HEK293 (cell line): ENCODE results near the gene SNUPN.

Source experiments
- BCL11B ChIP-seq: fragments of 450-650 bp; formaldehyde crosslinking; IDR thresholded peaks from 2 replicates; pipeline ENCODE4 v1.5.1; 2016; ENCODE audit warnings: low read depth, missing biosample characterization, missing genetic modification characterization
- GLIS1 ChIP-seq: fragments of 450-650 bp; formaldehyde crosslinking; IDR thresholded peaks from 2 replicates; pipeline ENCODE4 v1.5.1; 2016; ENCODE audit warnings: missing biosample characterization, missing genetic modification characterization
- SP7 ChIP-seq: fragments of 450-650 bp; formaldehyde crosslinking; IDR thresholded peaks from 2 replicates; pipeline ENCODE4 v1.5.1; 2016; ENCODE audit warnings: missing biosample characterization, missing genetic modification characterization
- YY2 ChIP-seq: fragments of 450-650 bp; formaldehyde crosslinking; IDR thresholded peaks from 2 replicates; pipeline ENCODE4 v1.5.1; 2016; ENCODE audit warnings: missing biosample characterization, missing genetic modification characterization
- ZBTB8A ChIP-seq: fragments of 450-650 bp; formaldehyde crosslinking; IDR thresholded peaks from 2 replicates; pipeline ENCODE4 v1.5.1; 2016; ENCODE audit warnings: missing biosample characterization, missing genetic modification characterization
- ZEB2 ChIP-seq: fragments of 450-650 bp; formaldehyde crosslinking; IDR thresholded peaks from 2 replicates; pipeline ENCODE4 v1.5.1; 2016; ENCODE audit warnings: missing biosample characterization, missing genetic modification characterization
- ZIC2 ChIP-seq: fragments of 450-650 bp; formaldehyde crosslinking; IDR thresholded peaks from 2 replicates; pipeline ENCODE4 v1.5.1; 2016; ENCODE audit warnings: missing biosample characterization, missing genetic modification characterization
- ZNF174 ChIP-seq: fragments of 450-650 bp; formaldehyde crosslinking; IDR thresholded peaks from 2 replicates; pipeline ENCODE4 v1.5.0; 2017; ENCODE audit warnings: missing biosample characterization, mild to moderate bottlenecking, missing genetic modification characterization
- ZNF426 ChIP-seq: fragments of 450-650 bp; formaldehyde crosslinking; IDR thresholded peaks from 2 replicates; pipeline ENCODE4 v1.5.1; 2017; ENCODE audit warnings: missing biosample characterization, missing genetic modification characterization, mild to moderate bottlenecking, inconsistent platforms, moderate library complexity
- ZNF514 ChIP-seq: fragments of 450-650 bp; formaldehyde crosslinking; IDR thresholded peaks from 2 replicates; pipeline ENCODE4 v1.5.1; 2016; ENCODE audit warnings: missing biosample characterization, missing genetic modification characterization
- ZNF548 ChIP-seq: fragments of 450-650 bp; formaldehyde crosslinking; IDR thresholded peaks from 2 replicates; pipeline ENCODE4 v1.5.1; 2016; ENCODE audit warnings: missing biosample characterization, missing genetic modification characterization
- ZNF654 ChIP-seq: fragments of 450-650 bp; formaldehyde crosslinking; IDR thresholded peaks from 2 replicates; pipeline ENCODE4 v1.5.1; 2016; ENCODE audit warnings: low read depth, missing biosample characterization, missing genetic modification characterization
- ZNF660 ChIP-seq: fragments of 450-650 bp; IDR thresholded peaks from 2 replicates; pipeline ENCODE4 v1.5.1; 2018; ENCODE audit warnings: missing biosample characterization, mild to moderate bottlenecking, missing genetic modification characterization
- ZXDB ChIP-seq: fragments of 450-650 bp; formaldehyde crosslinking; IDR thresholded peaks from 2 replicates; pipeline ENCODE4 v1.5.1; 2016; ENCODE audit warnings: missing biosample characterization, missing genetic modification characterization
- TF ChIP-seq, protein P1 (sequence below): fragments of 450-650 bp; formaldehyde crosslinking; IDR thresholded peaks from 2 replicates; pipeline ENCODE4 v1.5.1; 2016; ENCODE audit warnings: missing biosample characterization, missing genetic modification characterization
- TF ChIP-seq, protein P2 (sequence below): fragments of 450-650 bp; formaldehyde crosslinking; IDR thresholded peaks from 2 replicates; pipeline ENCODE4 v1.5.1; 2016; ENCODE audit warnings: missing biosample characterization, missing genetic modification characterization, borderline replicate concordance
- TF ChIP-seq, protein P3 (sequence below): fragments of 450-650 bp; formaldehyde crosslinking; IDR thresholded peaks from 2 replicates; pipeline ENCODE4 v1.5.1; 2016; ENCODE audit warnings: missing biosample characterization, missing genetic modification characterization
- TF ChIP-seq, protein P4 (sequence below): fragments of 450-650 bp; formaldehyde crosslinking; IDR thresholded peaks from 2 replicates; pipeline ENCODE4 v1.5.1; 2016; ENCODE audit warnings: missing biosample characterization, missing genetic modification characterization
- TF ChIP-seq, protein P5 (sequence below): IDR thresholded peaks from 2 replicates; pipeline ENCODE4 v1.6.1; 2011; ENCODE audit warnings: mild to moderate bottlenecking, low read depth, low read length, borderline replicate concordance
- TF ChIP-seq, protein P6 (sequence below): fragments of 450-650 bp; formaldehyde crosslinking; IDR thresholded peaks from 2 replicates; pipeline ENCODE4 v1.5.1; 2016; ENCODE audit warnings: missing biosample characterization, missing genetic modification characterization
- TF ChIP-seq, protein P7 (sequence below): fragments of 450-650 bp; formaldehyde crosslinking; IDR thresholded peaks from 2 replicates; pipeline ENCODE4 v1.5.1; 2016; ENCODE audit warnings: missing biosample characterization, missing genetic modification characterization
- TF ChIP-seq, protein P8 (sequence below): fragments of 450-650 bp; formaldehyde crosslinking; IDR thresholded peaks from 2 replicates; pipeline ENCODE4 v1.5.1; 2016; ENCODE audit warnings: missing biosample characterization, missing genetic modification characterization

Gene SNUPN

DNA sequence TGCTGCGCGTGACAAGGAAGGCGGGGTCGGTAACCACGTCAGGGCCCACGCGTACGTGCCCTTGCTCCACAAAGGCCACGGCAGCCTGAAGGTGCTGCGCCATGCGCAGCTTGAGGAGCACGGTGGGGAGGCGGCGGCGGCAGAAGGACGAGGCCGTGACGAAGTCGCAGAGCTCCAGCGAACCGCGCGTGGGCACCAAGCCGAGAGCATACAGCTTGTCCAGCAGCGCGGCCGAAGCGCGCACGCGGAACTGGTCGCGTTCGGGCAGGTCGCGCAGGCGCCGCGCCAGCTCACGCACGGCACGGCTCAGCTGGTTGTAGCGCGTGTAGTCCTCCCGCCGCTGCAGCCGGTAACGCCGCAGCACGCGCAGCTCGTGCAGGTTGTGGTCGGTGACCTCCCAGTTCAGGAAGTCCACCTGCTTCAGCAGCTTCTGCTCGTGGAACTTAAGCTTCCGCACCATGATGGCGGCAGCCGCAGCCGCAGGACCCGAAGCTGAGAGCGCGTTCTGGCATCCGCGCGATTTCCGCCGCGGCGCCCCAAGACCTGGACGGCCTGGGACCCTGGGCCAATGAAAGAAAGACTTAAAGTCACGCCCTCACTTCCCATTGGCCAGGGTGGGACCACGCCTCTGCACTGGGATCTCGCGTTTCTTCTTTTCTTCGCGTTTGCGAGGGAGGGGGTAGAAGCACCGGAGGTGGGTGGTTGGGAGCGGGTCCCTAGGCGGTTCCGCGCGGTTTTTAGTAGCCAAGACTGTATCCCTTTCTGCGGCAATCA, 14.4 kb upstream of the SNUPN start, which contains the start of gene IMP3 (continued):
- TF ChIP-seq ZEB2 (tag by site-specific recombination) (peak; percentile 86), ZXDB (tag by site-specific recombination) (peak; percentile 78), ZNF514 (no peak), BCL11B (tag by site-specific recombination) (peak; percentile 82; the same call in 1 of the 2 replicates), ZNF174 (no peak), ZNF660 (tag by site-specific recombination) (no peak; the same call in none of the 2 replicates), SP7 (tag by site-specific recombination) (peak; percentile 80), ZNF548 (no peak), YY2 (peak; percentile 96; the same call in 1 of the 2 replicates), ZBTB8A (tag by site-specific recombination) (0 out of 2 replicates have a peak, but pooled peaks have one; percentile 11), ZNF426 (tag by site-specific recombination) (no peak), ZNF654 (tag by site-specific recombination) (no peak), GLIS1 (tag by site-specific recombination) (no peak; the same call in 1 of the 2 replicates), ZIC2 (peak; percentile 34; the same call in 1 of the 2 replicates)
- TF ChIP-seq, protein P1, sequence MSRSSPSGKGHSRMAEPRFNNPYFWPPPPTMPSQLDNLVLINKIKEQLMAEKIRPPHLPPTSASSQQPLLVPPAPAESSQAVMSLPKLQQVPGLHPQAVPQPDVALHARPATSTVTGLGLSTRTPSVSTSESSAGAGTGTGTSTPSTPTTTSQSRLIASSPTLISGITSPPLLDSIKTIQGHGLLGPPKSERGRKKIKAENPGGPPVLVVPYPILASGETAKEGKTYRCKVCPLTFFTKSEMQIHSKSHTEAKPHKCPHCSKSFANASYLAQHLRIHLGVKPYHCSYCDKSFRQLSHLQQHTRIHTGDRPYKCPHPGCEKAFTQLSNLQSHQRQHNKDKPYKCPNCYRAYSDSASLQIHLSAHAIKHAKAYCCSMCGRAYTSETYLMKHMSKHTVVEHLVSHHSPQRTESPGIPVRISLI = no peak
- TF ChIP-seq, protein P2, sequence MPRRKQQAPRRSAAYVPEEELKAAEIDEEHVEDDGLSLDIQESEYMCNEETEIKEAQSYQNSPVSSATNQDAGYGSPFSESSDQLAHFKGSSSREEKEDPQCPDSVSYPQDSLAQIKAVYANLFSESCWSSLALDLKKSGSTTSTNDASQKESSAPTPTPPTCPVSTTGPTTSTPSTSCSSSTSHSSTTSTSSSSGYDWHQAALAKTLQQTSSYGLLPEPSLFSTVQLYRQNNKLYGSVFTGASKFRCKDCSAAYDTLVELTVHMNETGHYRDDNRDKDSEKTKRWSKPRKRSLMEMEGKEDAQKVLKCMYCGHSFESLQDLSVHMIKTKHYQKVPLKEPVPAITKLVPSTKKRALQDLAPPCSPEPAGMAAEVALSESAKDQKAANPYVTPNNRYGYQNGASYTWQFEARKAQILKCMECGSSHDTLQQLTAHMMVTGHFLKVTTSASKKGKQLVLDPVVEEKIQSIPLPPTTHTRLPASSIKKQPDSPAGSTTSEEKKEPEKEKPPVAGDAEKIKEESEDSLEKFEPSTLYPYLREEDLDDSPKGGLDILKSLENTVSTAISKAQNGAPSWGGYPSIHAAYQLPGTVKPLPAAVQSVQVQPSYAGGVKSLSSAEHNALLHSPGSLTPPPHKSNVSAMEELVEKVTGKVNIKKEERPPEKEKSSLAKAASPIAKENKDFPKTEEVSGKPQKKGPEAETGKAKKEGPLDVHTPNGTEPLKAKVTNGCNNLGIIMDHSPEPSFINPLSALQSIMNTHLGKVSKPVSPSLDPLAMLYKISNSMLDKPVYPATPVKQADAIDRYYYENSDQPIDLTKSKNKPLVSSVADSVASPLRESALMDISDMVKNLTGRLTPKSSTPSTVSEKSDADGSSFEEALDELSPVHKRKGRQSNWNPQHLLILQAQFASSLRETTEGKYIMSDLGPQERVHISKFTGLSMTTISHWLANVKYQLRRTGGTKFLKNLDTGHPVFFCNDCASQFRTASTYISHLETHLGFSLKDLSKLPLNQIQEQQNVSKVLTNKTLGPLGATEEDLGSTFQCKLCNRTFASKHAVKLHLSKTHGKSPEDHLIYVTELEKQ (tag by site-specific recombination) = no peak
- TF ChIP-seq, protein P3, sequence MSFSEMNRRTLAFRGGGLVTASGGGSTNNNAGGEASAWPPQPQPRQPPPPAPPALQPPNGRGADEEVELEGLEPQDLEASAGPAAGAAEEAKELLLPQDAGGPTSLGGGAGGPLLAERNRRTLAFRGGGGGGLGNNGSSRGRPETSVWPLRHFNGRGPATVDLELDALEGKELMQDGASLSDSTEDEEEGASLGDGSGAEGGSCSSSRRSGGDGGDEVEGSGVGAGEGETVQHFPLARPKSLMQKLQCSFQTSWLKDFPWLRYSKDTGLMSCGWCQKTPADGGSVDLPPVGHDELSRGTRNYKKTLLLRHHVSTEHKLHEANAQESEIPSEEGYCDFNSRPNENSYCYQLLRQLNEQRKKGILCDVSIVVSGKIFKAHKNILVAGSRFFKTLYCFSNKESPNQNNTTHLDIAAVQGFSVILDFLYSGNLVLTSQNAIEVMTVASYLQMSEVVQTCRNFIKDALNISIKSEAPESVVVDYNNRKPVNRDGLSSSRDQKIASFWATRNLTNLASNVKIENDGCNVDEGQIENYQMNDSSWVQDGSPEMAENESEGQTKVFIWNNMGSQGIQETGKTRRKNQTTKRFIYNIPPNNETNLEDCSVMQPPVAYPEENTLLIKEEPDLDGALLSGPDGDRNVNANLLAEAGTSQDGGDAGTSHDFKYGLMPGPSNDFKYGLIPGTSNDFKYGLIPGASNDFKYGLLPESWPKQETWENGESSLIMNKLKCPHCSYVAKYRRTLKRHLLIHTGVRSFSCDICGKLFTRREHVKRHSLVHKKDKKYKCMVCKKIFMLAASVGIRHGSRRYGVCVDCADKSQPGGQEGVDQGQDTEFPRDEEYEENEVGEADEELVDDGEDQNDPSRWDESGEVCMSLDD (tag by site-specific recombination) = peak; percentile 87
- TF ChIP-seq, protein P4, sequence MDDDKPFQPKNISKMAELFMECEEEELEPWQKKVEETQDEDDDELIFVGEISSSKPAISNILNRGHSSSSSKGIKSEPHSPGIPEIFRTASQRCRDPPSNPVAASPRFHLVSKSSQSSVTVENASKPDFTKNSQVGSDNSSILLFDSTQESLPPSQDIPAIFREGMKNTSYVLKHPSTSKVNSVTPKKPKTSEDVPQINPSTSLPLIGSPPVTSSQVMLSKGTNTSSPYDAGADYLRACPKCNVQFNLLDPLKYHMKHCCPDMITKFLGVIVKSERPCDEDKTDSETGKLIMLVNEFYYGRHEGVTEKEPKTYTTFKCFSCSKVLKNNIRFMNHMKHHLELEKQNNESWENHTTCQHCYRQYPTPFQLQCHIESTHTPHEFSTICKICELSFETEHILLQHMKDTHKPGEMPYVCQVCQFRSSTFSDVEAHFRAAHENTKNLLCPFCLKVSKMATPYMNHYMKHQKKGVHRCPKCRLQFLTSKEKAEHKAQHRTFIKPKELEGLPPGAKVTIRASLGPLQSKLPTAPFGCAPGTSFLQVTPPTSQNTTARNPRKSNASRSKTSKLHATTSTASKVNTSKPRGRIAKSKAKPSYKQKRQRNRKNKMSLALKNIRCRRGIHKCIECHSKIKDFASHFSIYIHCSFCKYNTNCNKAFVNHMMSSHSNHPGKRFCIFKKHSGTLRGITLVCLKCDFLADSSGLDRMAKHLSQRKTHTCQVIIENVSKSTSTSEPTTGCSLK (tag by site-specific recombination) = no peak
- TF ChIP-seq, protein P5, sequence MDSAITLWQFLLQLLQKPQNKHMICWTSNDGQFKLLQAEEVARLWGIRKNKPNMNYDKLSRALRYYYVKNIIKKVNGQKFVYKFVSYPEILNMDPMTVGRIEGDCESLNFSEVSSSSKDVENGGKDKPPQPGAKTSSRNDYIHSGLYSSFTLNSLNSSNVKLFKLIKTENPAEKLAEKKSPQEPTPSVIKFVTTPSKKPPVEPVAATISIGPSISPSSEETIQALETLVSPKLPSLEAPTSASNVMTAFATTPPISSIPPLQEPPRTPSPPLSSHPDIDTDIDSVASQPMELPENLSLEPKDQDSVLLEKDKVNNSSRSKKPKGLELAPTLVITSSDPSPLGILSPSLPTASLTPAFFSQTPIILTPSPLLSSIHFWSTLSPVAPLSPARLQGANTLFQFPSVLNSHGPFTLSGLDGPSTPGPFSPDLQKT = peak; percentile 79; the same call in 1 of the 2 replicates
- TF ChIP-seq, protein P6, sequence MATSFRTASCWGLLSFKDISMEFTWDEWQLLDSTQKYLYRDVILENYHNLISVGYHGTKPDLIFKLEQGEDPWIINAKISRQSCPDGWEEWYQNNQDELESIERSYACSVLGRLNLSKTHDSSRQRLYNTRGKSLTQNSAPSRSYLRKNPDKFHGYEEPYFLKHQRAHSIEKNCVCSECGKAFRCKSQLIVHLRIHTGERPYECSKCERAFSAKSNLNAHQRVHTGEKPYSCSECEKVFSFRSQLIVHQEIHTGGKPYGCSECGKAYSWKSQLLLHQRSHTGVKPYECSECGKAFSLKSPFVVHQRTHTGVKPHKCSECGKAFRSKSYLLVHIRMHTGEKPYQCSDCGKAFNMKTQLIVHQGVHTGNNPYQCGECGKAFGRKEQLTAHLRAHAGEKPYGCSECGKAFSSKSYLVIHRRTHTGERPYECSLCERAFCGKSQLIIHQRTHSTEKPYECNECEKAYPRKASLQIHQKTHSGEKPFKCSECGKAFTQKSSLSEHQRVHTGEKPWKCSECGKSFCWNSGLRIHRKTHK = no peak
- TF ChIP-seq, protein P7, sequence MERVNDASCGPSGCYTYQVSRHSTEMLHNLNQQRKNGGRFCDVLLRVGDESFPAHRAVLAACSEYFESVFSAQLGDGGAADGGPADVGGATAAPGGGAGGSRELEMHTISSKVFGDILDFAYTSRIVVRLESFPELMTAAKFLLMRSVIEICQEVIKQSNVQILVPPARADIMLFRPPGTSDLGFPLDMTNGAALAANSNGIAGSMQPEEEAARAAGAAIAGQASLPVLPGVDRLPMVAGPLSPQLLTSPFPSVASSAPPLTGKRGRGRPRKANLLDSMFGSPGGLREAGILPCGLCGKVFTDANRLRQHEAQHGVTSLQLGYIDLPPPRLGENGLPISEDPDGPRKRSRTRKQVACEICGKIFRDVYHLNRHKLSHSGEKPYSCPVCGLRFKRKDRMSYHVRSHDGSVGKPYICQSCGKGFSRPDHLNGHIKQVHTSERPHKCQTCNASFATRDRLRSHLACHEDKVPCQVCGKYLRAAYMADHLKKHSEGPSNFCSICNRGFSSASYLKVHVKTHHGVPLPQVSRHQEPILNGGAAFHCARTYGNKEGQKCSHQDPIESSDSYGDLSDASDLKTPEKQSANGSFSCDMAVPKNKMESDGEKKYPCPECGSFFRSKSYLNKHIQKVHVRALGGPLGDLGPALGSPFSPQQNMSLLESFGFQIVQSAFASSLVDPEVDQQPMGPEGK (tag by site-specific recombination) = peak; percentile 93; the same call in 1 of the 2 replicates
- TF ChIP-seq, protein P8, sequence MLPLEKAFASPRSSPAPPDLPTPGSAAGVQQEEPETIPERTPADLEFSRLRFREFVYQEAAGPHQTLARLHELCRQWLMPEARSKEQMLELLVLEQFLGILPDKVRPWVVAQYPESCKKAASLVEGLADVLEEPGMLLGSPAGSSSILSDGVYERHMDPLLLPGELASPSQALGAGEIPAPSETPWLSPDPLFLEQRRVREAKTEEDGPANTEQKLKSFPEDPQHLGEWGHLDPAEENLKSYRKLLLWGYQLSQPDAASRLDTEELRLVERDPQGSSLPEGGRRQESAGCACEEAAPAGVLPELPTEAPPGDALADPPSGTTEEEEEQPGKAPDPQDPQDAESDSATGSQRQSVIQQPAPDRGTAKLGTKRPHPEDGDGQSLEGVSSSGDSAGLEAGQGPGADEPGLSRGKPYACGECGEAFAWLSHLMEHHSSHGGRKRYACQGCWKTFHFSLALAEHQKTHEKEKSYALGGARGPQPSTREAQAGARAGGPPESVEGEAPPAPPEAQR (tag by site-specific recombination) = no peak
